PC-9 (cell line): ENCODE results near the gene CGB7.

Experiments used
- EZH2 ChIP-seq: fragments of 200-600 bp; sonication (generic); IDR thresholded peaks from 2 replicates; pipeline ENCODE4 v1.8.0; 2017; ENCODE audit warnings: antibody characterized with exemption, low read depth
- TF ChIP-seq, protein P1 (sequence below): fragments of 200-600 bp; sonication (generic); conservative IDR thresholded peaks from 2 replicates; pipeline ENCODE4 v1.6.1; 2017; ENCODE audit warnings: mixed run types, antibody characterized with exemption, mild to moderate bottlenecking, moderate library complexity

DNA sequence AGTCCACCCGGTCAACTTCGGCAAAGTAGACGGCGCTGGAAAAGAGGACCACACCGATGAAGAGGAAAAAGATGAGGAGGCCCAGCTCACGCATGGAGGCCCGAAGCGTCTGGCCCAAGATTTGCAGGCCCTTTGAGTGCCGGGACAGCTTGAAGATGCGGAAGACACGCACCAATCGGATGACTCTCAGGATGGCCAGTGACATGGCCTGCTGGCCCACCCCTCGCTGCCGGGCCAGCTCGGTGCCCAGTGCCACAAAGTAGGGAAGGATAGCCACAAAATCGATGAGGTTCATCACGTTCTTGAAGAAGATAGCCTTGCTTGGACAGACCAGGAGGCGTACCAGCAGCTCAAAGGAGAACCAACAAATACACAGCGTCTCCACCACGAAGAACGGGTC, 12.9 kb upstream of the CGB7 start:
- TF ChIP-seq, protein P1, sequence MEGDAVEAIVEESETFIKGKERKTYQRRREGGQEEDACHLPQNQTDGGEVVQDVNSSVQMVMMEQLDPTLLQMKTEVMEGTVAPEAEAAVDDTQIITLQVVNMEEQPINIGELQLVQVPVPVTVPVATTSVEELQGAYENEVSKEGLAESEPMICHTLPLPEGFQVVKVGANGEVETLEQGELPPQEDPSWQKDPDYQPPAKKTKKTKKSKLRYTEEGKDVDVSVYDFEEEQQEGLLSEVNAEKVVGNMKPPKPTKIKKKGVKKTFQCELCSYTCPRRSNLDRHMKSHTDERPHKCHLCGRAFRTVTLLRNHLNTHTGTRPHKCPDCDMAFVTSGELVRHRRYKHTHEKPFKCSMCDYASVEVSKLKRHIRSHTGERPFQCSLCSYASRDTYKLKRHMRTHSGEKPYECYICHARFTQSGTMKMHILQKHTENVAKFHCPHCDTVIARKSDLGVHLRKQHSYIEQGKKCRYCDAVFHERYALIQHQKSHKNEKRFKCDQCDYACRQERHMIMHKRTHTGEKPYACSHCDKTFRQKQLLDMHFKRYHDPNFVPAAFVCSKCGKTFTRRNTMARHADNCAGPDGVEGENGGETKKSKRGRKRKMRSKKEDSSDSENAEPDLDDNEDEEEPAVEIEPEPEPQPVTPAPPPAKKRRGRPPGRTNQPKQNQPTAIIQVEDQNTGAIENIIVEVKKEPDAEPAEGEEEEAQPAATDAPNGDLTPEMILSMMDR: no peak
- no peak for TF ChIP-seq EZH2
